ENCODE measurements around the gene COG5. TPM values are rescaled to one million over a fixed set of nuclear protein-coding genes. Genes with fewer than 3 reads are reported as not detected.

Gene COG5
- total and polyA plus RNA-seq, 2 of the 4 experiments (the other 2 are of a cell fraction) = 18.5 to 27.4 TPM

GRCh38 chr7:107322015-107322414 is 241.7 kb downstream of the COG5 start:
- Histone ChIP-seq H2BK120ac (ENCODE audit: low read depth, low read length) (no peak overlapping the region), H3K14ac (replicated peaks; ENCODE audit: low read depth, low read length) (no peak overlapping the region), H2BK15ac (ENCODE audit: low read depth, low read length) (no peak overlapping the region), H2BK20ac (ENCODE audit: low read depth, low read length) (no peak overlapping the region), H3K4me1 (ENCODE audit: control insufficient read depth, insufficient read depth, low read length) (no peaks in the 10 kb centered on the region; the same call in 1 of the 2 replicates), H3K36me3 (ENCODE audit: control insufficient read depth, insufficient read depth, low read length) (0 out of 2 replicates have a peak, but pooled peaks cover 2% of the 10 kb centered on the region), H3K18ac (ENCODE audit: low read depth, low read length) (no peak overlapping the region), H3K9me1 (ENCODE audit: insufficient read depth, low read length) (no peaks in the 10 kb centered on the region), H3K4me3 (ENCODE audit: insufficient read depth, low read depth, low read length) (no peak overlapping the region), H3K4ac (ENCODE audit: low read depth, low read length) (no peak overlapping the region), H4K91ac (ENCODE audit: insufficient read depth, low read depth, low read length) (no peak overlapping the region), H3K4me2 (ENCODE audit: low read depth, low read length) (no peak overlapping the region), H4K20me1 (ENCODE audit: insufficient read depth, low read length) (no peaks in the 10 kb centered on the region), H2AK9ac (replicated peaks; ENCODE audit: low read depth, low read length, poor library complexity) (no peak overlapping the region), H3K79me1 (ENCODE audit: low read depth in 1 of 2, low read length in 2 of 2) (peaks cover 3% of the 10 kb centered on the region in 2 experiments; a peak in 1 of 4 replicates), H3K56ac (ENCODE audit: extremely low read depth, insufficient read depth, low read length) (no peak overlapping the region), H3K23ac (ENCODE audit: low read depth, low read length) (no peak overlapping the region), H3K9ac (ENCODE audit: low read depth, low read length) (no peak overlapping the region), H2BK5ac (ENCODE audit: low read depth, low read length, poor library complexity, severe bottlenecking) (no peak overlapping the region), H4K5ac (ENCODE audit: low read depth, low read length) (no peak overlapping the region), H2AFZ (replicated peaks; ENCODE audit: low read length, poor library complexity) (no peak overlapping the region), H4K8ac (ENCODE audit: low read depth in 2 of 2, low read length in 2 of 2) (no peak overlapping the region), H2AK5ac (ENCODE audit: low read depth, low read length) (no peak overlapping the region), H3K27me3 (ENCODE audit: control insufficient read depth, insufficient read depth, low read length) (no peaks in the 10 kb centered on the region), H3K9me3 (ENCODE audit: control insufficient read depth, insufficient read depth, low read length) (no peaks in the 10 kb centered on the region), H3K27ac (ENCODE audit: insufficient read depth, low read length) (no peak overlapping the region)
- TF ChIP-seq RAD21 (IDR thresholded peaks at IDR 0.05; ENCODE audit: low read length) (no peak), SMC3 (IDR thresholded peaks at IDR 0.05; ENCODE audit: low read depth, low read length) (no peak), MAFK (IDR thresholded peaks at IDR 0.05; ENCODE audit: low read depth, low read length) (no peak), MXI1 (IDR thresholded peaks at IDR 0.05; ENCODE audit: borderline replicate concordance, low read depth, low read length) (no peak), RFX5 (IDR thresholded peaks at IDR 0.05; ENCODE audit: low read depth, low read length) (no peak), MAZ (IDR thresholded peaks at IDR 0.05; ENCODE audit: borderline replicate concordance, low read depth, low read length) (no peak), NFE2L2 (IDR thresholded peaks at IDR 0.05; ENCODE audit: low read depth, low read length) (no peak), USF2 (IDR thresholded peaks at IDR 0.05; ENCODE audit: low read depth, low read length) (no peak), CEBPB (IDR thresholded peaks at IDR 0.05; ENCODE audit: low read depth, low read length) (no peak), FOS (IDR thresholded peaks at IDR 0.05; ENCODE audit: low read depth, low read length) (no peak), ELK1 (IDR thresholded peaks at IDR 0.05; ENCODE audit: borderline replicate concordance, low read depth, low read length) (no peak), CHD1 (IDR thresholded peaks at IDR 0.05; ENCODE audit: low read depth, low read length) (no peak)
- in situ Hi-C loops (cut with MboI; ENCODE audit: low sequenced_read_pairs) (no loop called here), dilution Hi-C loops (cut with HindIII; ENCODE audit: low sequenced_read_pairs, unreplicated experiment) (no loop called here), intact Hi-C loops (cut with micrococcal nuclease) (no loop called here)
- WGBS, 2 experiments (ENCODE audit: extremely low coverage in 2 of 2, insufficient read length in 1 of 2) = no CpG with 5 or more reads among the region's 1 CpG
- no TSS peak for BruUV-seq (replicated peaks)
- no peak for DNase-seq
- POLR2A ChIA-PET (ENCODE audit: unreplicated experiment) = no interaction called here
- CTCF ChIA-PET = no interaction called here
- no peak for ATAC-seq (ENCODE audit: low read depth)

Data from IMR-90 (cell line).